ENCODE measurements around the gene SEBOX.

DNA sequence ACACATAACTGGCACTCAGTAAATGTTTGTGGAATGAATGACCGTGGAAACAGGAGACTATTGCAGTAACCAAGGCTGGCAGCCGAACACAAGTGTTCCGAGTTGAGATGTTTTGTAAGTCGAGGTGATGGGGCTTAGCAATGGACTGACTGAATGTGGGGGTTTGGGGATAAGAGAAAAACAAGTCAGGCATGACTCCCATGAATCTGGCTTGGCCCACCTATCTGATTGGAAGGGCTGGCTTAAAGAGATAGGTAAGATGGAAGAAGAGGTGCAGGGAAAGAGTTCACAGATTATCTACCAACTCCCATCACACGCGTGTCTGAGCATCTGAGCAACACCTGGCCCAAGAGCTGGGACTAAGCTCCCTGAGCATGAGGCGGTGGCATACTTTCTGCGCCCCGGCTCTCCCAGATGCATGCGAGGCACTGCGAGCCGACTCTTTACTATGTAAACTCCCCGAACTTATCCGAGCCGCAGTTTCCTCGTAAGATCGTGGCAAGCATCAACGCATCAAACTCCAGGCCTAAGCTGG is 30.3 kb downstream of the SEBOX start:
- TF ChIP-seq GATA3 (IDR thresholded peaks at IDR 0.05; ENCODE audit: low read depth, low read length): no peak
- TF ChIP-seq GATA2 (IDR thresholded peaks at IDR 0.05; ENCODE audit: low read depth, low read length): no peak
